22Rv1 (cell line): Measurements from ENCODE around the gene NRP1.

ENCODE experiments used
- H3K27ac ChIP-seq: fragments of 450-650 bp; 2 replicates; pipeline ENCODE4 v1.5.1; 2017
- ZFX ChIP-seq: fragments of 450-650 bp; IDR thresholded peaks from 2 replicates; pipeline ENCODE4 v1.6.1; 2017; ENCODE audit warnings: antibody characterized with exemption, borderline replicate concordance
- TF ChIP-seq, protein P1 (sequence below): fragments of 450-650 bp; IDR thresholded peaks from 2 replicates; pipeline ENCODE4 v1.5.1; 2017; ENCODE audit warnings: mild to moderate bottlenecking

The NRP1 gene

DNA sequence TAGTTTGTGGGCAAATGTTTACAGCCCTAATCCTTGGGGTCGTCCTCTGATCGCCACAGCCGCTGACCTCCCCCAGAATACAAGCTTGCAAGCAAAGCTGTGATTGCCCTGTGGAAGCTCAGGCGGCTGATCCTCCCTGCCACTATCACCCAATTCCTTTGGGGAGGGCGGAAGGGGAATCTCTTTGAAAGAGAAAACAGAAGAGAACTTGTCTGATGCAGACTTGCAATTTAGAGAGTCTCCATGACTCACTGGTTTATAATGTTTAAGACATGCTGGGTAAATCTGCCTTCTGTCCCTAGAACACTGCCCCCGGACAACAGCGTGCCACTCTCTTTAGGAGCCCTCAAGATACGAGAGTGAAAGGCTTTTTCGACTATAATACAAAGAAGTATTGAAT is 75.5 kb downstream of the NRP1 start:
- H3K27ac ChIP-seq = no peak overlapping the region
- TF ChIP-seq, protein P1, sequence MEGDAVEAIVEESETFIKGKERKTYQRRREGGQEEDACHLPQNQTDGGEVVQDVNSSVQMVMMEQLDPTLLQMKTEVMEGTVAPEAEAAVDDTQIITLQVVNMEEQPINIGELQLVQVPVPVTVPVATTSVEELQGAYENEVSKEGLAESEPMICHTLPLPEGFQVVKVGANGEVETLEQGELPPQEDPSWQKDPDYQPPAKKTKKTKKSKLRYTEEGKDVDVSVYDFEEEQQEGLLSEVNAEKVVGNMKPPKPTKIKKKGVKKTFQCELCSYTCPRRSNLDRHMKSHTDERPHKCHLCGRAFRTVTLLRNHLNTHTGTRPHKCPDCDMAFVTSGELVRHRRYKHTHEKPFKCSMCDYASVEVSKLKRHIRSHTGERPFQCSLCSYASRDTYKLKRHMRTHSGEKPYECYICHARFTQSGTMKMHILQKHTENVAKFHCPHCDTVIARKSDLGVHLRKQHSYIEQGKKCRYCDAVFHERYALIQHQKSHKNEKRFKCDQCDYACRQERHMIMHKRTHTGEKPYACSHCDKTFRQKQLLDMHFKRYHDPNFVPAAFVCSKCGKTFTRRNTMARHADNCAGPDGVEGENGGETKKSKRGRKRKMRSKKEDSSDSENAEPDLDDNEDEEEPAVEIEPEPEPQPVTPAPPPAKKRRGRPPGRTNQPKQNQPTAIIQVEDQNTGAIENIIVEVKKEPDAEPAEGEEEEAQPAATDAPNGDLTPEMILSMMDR = no peak
- TF ChIP-seq ZFX = no peak

DNA sequence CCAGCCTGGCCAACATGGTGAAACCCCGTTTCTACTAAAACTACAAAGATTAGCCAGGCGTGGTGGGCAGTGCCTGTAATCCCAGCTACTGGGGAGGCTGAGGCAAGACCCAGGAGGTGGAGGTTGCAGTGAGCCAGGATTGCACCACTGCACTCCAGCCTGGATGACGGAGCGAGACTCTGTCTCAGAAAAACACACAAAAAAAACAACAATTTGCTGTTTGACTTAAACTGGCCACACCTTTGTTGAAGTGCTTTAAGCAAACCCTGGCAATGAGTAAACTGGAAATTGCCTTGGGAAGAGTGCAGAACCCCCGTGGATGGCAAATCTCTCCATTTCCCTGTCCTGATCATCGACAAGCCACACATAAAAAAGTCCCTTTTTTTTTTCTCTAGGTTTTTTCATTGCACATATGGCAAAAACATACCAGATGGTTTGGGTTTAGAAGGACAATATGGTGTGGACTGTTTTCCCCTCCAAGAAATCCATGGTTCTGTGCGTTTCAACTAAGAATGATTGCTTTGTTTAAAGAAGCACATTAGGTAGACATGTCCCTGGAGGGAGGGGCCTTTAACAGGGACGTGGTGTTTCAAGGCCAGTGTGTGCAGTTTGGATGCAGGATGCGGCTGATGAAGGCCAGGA is 76.9 kb downstream of the NRP1 start:
- H3K27ac ChIP-seq = no peak overlapping the region

DNA sequence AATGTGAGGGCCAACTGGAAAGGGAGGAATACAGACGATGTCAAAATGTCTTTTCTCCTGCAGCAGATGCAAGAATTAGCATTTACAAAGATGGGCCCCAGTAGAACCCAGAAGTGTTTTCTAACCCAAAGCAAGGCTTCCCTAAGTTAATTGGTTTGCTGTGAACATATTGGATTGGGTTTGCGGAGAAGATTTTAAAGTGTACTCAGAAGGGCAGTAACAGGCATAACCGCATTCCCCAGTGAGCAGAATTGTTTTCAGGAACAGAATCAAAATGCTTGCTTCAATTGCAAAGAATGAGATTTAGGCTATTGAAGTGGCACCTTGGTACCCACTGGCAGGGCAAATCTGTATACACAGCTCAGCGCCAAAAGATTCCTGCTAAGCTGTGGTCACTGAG is 78.0 kb downstream of the NRP1 start:
- H3K27ac ChIP-seq = no peak overlapping the region
- no peak for TF ChIP-seq ZFX
- TF ChIP-seq, protein P1 = no peak

More for the DNA sequence above, 76.9 kb downstream of the NRP1 start:
- TF ChIP-seq, protein P1 = no peak
- no peak for TF ChIP-seq ZFX

DNA sequence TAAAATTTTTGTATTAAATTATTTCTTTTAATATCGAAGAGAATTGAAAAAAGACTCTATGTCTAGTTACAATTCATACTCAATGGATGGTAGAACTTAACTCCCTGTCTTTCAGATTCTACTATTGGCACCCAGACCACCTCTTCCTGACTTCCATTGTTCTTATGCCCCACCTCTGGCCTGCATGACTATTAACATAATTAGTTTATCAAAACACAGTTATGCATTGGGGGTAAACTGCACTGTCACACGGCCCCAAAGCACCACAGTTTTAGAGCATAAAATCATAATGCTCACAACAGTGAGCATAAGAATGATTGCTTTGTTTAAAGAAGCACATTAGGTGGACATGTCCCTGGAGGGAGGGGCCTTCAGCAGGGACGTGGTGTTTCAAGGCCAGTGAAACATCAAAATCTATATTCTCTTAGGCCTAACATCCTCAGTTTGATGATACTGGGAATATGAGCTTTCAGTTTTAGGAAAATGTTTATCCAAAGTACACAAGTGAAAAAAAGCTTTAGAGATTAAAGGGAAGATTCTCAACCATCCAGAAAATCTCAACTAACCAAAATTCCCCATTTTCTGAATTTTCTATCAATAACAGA is 79.8 kb downstream of the NRP1 start:
- H3K27ac ChIP-seq = no peak overlapping the region
- TF ChIP-seq, protein P1 = no peak
- TF ChIP-seq ZFX = no peak

DNA sequence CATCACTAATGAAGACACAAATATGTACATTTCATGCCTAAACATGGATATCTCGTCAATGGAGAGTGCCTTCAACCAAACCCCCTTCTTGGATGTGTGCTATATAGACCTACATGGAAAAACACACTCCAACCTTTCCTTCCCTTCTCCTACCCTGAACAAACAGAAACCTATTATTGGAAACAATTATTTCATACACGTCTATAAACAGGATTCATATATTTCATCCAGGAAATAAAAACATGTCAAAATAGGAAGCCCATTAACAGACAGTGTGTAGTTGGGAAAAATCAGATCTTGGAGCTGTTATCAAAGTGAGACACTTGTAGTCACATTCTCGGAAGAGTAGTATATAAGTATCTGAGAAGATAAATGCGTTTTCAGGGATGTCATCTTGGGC is 81.1 kb downstream of the NRP1 start:
- TF ChIP-seq ZFX = no peak
- no peak overlapping the region for H3K27ac ChIP-seq

DNA sequence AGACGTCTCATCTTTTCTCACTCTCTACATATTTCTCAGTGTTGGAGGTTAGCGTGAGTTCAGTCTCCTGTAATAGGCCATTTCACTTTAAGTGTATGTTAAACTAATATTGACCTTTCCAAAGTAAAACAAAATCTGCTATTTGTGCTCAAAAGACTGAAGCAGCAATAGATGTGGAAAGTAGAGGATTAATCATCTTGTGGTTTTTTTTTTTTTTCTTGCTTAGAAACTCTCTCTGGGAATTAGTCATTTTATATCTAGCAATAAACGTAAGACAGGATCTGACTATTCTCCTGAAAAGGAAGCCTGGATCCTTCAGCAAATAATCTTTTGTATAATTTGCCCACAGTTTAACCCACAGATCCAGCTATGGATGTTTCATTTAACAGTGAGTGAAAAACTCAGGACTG is 81.7 kb downstream of the NRP1 start:
- TF ChIP-seq, protein P1 = no peak
- TF ChIP-seq ZFX = no peak
- no peak overlapping the region for H3K27ac ChIP-seq

DNA sequence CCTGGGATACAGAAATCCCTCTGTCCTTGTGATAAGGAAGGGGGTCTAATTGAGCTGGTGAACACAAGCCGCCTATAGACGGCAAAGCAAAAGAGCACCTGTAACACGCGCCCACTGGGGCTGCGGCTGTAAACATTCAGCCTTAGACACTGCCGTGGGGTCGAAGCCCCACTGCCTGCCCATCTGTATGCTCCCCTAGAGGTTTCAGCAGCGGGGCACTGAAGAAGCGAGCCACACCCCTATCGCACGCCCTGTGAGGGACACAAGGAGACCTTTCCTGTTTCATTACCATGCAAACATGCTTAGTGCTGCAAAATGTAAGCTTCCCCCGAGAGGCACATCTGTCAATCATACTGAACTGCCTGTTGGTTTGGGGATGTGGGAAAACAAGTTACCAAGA is 82.1 kb downstream of the NRP1 start:
- TF ChIP-seq ZFX = no peak
- TF ChIP-seq, protein P1 = no peak
- no peak overlapping the region for H3K27ac ChIP-seq
